Endodermal cell (in vitro differentiated cells): ENCODE data around the gene CALML3. TPM values are rescaled to one million over a fixed set of nuclear protein-coding genes. Genes with fewer than 3 reads are reported as not detected.

Experiments
- DNase-seq: peaks from one replicate; pipeline ENCODE4 v3.0.0-alpha.2; 2017
- H3K27ac ChIP-seq: 2 replicates; pipeline ENCODE4 v1.5.1; 2013; ENCODE audit warnings: mild to moderate bottlenecking, low read depth, low read length, moderate library complexity
- H3K27me3 ChIP-seq: 2 replicates; pipeline ENCODE4 v1.6.1; 2013; ENCODE audit warnings: mild to moderate bottlenecking, low read length, moderate library complexity; ENCODE audit not compliant: insufficient read depth, control insufficient read depth, poor library complexity, severe bottlenecking
- H3K36me3 ChIP-seq: 2 replicates; pipeline ENCODE4 v1.7.0; 2013; ENCODE audit warnings: mild to moderate bottlenecking, low read length, moderate library complexity; ENCODE audit not compliant: control insufficient read depth, insufficient read depth
- H3K4me1 ChIP-seq: one replicate; pipeline ENCODE4 v1.7.0; 2013; ENCODE audit warnings: low read length; ENCODE audit not compliant: control insufficient read depth, insufficient read depth
- H3K4me3 ChIP-seq: 2 replicates; pipeline ENCODE4 v1.5.1; 2013; ENCODE audit warnings: mild to moderate bottlenecking, low read length, moderate library complexity
- H3K9ac ChIP-seq: 2 replicates; pipeline ENCODE4 v1.6.1; 2013; ENCODE audit warnings: mild to moderate bottlenecking, low read length, moderate library complexity; ENCODE audit not compliant: poor library complexity, severe bottlenecking; ENCODE audit errors: extremely low read depth
- H3K9me3 ChIP-seq: 2 replicates; pipeline ENCODE4 v1.6.1; 2013; ENCODE audit warnings: mild to moderate bottlenecking, low read length, moderate library complexity; ENCODE audit not compliant: control insufficient read depth
- H3K27ac Mint-ChIP-seq: 2 replicates; pipeline ENCODE4 v1.8.0; 2020; ENCODE audit warnings: mixed read lengths
- H3K27me3 Mint-ChIP-seq: 2 replicates; pipeline ENCODE4 v1.8.0; 2021; ENCODE audit warnings: mild to moderate bottlenecking, mixed read lengths; ENCODE audit not compliant: insufficient read depth
- H3K36me3 Mint-ChIP-seq: 2 replicates; pipeline ENCODE4 v1.8.0; 2020; ENCODE audit warnings: low read depth, mixed read lengths
- H3K4me1 Mint-ChIP-seq: 2 replicates; pipeline ENCODE4 v1.8.0; 2020; ENCODE audit warnings: mixed read lengths
- H3K4me3 Mint-ChIP-seq: 2 replicates; pipeline ENCODE4 v1.8.0; 2020; ENCODE audit warnings: mild to moderate bottlenecking, moderate library complexity, mixed read lengths
- H3K9me3 Mint-ChIP-seq: 2 replicates; pipeline ENCODE4 v1.8.0; 2020; ENCODE audit warnings: mild to moderate bottlenecking, mixed read lengths
- CTCF ChIP-seq: fragments of 200-600 bp; sonication (generic); conservative IDR thresholded peaks from 2 replicates; pipeline ENCODE4 v1.5.0; 2021; ENCODE audit warnings: antibody characterized with exemption, mild to moderate bottlenecking
- WGBS, 2 experiments: methylation state at CpG; one replicate each; pipeline versions ENCODE4 v1.1.5 to v1.1.7; 2013; ENCODE audit warnings: missing lambda C conversion rate in 2 of 2, mixed read lengths in 1 of 2; ENCODE audit not compliant: insufficient coverage in 1 of 2, insufficient read length in 1 of 2; 5-methylcytosine and 5-hydroxymethylcytosine counted together
- total RNA-seq, 2 donors: library from RNA; stranded (reverse); fragmentation: NEBNext Ultra II Directional in 1 of 2; extraction: Animal tissue kit (Norgen Biotek cat#: 25700) in 1 of 2; gene quantifications; 2 replicates in 1 of 2; 3 replicates in 1 of 2; pipeline ENCODE4 v1.2.1, GENCODE V29; 2021

The CALML3 gene
- total RNA-seq, 2 donors from 2014 or later, result not detected

GRCh38 chr10:5532307-5532605 lies 7.5 kb downstream of the CALML3 start:
- no peak overlapping the region for H3K4me3 Mint-ChIP-seq
- no peak for TF ChIP-seq CTCF
- no peaks in the 10 kb centered on the region for H3K36me3 ChIP-seq
- no peaks in the 10 kb centered on the region for H3K9me3 Mint-ChIP-seq
- peaks cover 7% of the 10 kb centered on the region for H3K4me1 Mint-ChIP-seq
- no peaks in the 10 kb centered on the region for H3K27me3 ChIP-seq
- no peaks in the 10 kb centered on the region for H3K9me3 ChIP-seq
- no peak overlapping the region for H3K9ac ChIP-seq
- no peak for DNase-seq
- H3K4me1 ChIP-seq, result peaks cover 10% of the 10 kb centered on the region
- no peak overlapping the region for H3K27ac Mint-ChIP-seq
- H3K36me3 Mint-ChIP-seq, result no peaks in the 10 kb centered on the region
- H3K4me3 ChIP-seq, result no peak overlapping the region
- H3K27ac ChIP-seq, result no peak overlapping the region
- WGBS, 2 experiments, result 94% methylated on average over 10 of the region's 10 CpGs
- peaks cover 1% of the 10 kb centered on the region for H3K27me3 Mint-ChIP-seq

GRCh38 chr10:5532618-5533097 lies 7.9 kb downstream of the CALML3 start:
- TF ChIP-seq CTCF, result no peak
- Mint-ChIP-seq H3K9me3 (no peaks in the 10 kb centered on the region), H3K27ac (no peak overlapping the region), H3K27me3 (peaks cover 1% of the 10 kb centered on the region), H3K4me3 (no peak overlapping the region), H3K4me1 (peaks cover 7% of the 10 kb centered on the region), H3K36me3 (no peaks in the 10 kb centered on the region)
- H3K4me3 ChIP-seq, result no peak overlapping the region
- no peak overlapping the region for H3K27ac ChIP-seq
- DNase-seq, result peak; percentile 28
- peaks cover 10% of the 10 kb centered on the region for H3K4me1 ChIP-seq
- no peaks in the 10 kb centered on the region for H3K27me3 ChIP-seq
- 88 to 94% methylated on average over 5 to 6 of the region's 6 CpGs for WGBS, 2 experiments
- H3K9ac ChIP-seq, result no peak overlapping the region
- H3K9me3 ChIP-seq, result no peaks in the 10 kb centered on the region
- H3K36me3 ChIP-seq, result no peaks in the 10 kb centered on the region

DNA sequence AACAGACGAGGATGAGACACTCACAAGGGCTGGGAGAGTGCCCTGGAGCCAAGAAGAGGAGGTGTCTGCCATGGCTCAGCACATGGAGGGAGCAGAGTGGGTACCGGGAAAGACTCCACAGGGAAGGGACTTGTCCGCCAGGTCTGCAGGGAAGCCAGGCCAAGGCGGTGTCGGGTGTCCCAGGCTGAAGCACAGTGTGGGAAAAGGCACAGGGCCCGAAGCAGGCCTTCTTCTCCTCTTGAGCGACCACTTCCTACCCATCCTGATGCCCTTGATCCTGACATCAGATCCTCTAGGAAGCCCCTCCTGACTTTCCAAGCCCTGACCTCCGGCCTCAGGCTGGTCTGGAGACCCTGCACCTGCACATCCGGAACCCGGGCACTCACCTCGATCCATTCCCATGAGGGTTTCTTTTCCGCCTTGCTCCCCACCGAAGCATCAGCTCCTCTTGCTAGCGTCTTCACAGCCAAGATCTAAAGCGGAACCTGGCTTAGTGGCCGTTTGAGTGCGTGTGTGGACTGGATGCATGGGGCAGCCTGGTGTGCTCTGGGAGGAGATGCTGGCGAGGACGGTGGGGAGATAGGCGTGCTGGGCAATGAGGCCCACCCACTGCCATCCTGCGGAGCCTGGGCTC lies 8.5 kb downstream of the CALML3 start:
- Histone ChIP-seq H3K27me3 (no peaks in the 10 kb centered on the region), H3K4me3 (no peak overlapping the region), H3K9ac (no peak overlapping the region), H3K9me3 (no peaks in the 10 kb centered on the region), H3K36me3 (no peaks in the 10 kb centered on the region), H3K4me1 (peaks cover 10% of the 10 kb centered on the region), H3K27ac (no peak overlapping the region)
- Mint-ChIP-seq H3K27me3 (peaks cover 1% of the 10 kb centered on the region), H3K4me3 (no peak overlapping the region), H3K9me3 (no peaks in the 10 kb centered on the region), H3K4me1 (peaks cover 7% of the 10 kb centered on the region), H3K27ac (no peak overlapping the region), H3K36me3 (no peaks in the 10 kb centered on the region)
- TF ChIP-seq CTCF, result no peak
- peak; percentile 45 for DNase-seq
- 92 to 94% methylated on average over 16 to 21 of the region's 21 CpGs for WGBS, 2 experiments
